Mesendoderm (in vitro differentiated cells): ENCODE measurements around the gene PABPC5. TPM values are rescaled to one million over a fixed set of nuclear protein-coding genes. Genes with fewer than 3 reads are reported as not detected.

Source experiments
- DNase-seq: peaks from one replicate; pipeline ENCODE4 v3.0.0; 2013
- H2AK5ac ChIP-seq: 2 replicates; pipeline ENCODE4 v1.6.1; 2013; ENCODE audit warnings: low read length, inconsistent platforms
- H2BK120ac ChIP-seq: 2 replicates; pipeline ENCODE4 v1.6.1; 2013; ENCODE audit warnings: low read depth, mild to moderate bottlenecking, low read length, moderate library complexity, mixed read lengths
- H2BK15ac ChIP-seq: replicated peaks from 2 replicates; pipeline ENCODE4 v1.6.1; 2013; ENCODE audit warnings: low read depth, mild to moderate bottlenecking, moderate library complexity
- H2BK5ac ChIP-seq: 2 replicates; pipeline ENCODE4 v1.6.1; 2013; ENCODE audit warnings: low read length, inconsistent platforms
- H3K18ac ChIP-seq: 2 replicates; pipeline ENCODE4 v1.6.1; 2013; ENCODE audit warnings: mild to moderate bottlenecking, low read length, mixed read lengths
- H3K23ac ChIP-seq: one replicate; pipeline ENCODE4 v1.6.1; 2013; ENCODE audit warnings: low read length
- H3K27ac ChIP-seq: 2 replicates; pipeline ENCODE4 v1.5.1; 2013; ENCODE audit warnings: low read depth, mild to moderate bottlenecking, inconsistent platforms, low read length, moderate library complexity
- H3K27me3 ChIP-seq: 2 replicates; pipeline ENCODE4 v1.6.1; 2013; ENCODE audit warnings: low read length, control low read depth, mild to moderate bottlenecking, inconsistent platforms; ENCODE audit not compliant: insufficient read depth, poor library complexity
- H3K36me3 ChIP-seq: 2 replicates; pipeline ENCODE4 v1.6.1; 2013; ENCODE audit warnings: low read length, inconsistent platforms; ENCODE audit not compliant: control insufficient read depth, insufficient read depth
- H3K4ac ChIP-seq: one replicate; pipeline ENCODE4 v1.6.1; 2013; ENCODE audit warnings: low read depth, mild to moderate bottlenecking, low read length, moderate library complexity
- H3K4me1 ChIP-seq: 2 replicates; pipeline ENCODE4 v1.6.1; 2013; ENCODE audit warnings: low read depth, low read length, inconsistent platforms; ENCODE audit not compliant: control insufficient read depth
- H3K4me2 ChIP-seq: 2 replicates; pipeline ENCODE4 v1.6.1; 2013; ENCODE audit warnings: low read length
- H3K4me3 ChIP-seq: 2 replicates; pipeline ENCODE4 v1.5.1; 2013; ENCODE audit warnings: mild to moderate bottlenecking, low read length
- H3K56ac ChIP-seq: one replicate; pipeline ENCODE4 v1.6.1; 2013; ENCODE audit warnings: low read length
- H3K79me1 ChIP-seq: 2 replicates; pipeline ENCODE4 v1.6.1; 2013; ENCODE audit warnings: low read length, inconsistent platforms
- H3K79me2 ChIP-seq: 2 replicates; pipeline ENCODE4 v1.6.1; 2013; ENCODE audit warnings: mild to moderate bottlenecking, low read length; ENCODE audit not compliant: control insufficient read depth, insufficient read depth
- H3K9ac ChIP-seq: 2 replicates; pipeline ENCODE4 v1.6.1; 2013; ENCODE audit warnings: low read length, inconsistent platforms
- H4K5ac ChIP-seq: one replicate; pipeline ENCODE4 v1.6.1; 2013; ENCODE audit warnings: low read length
- H4K8ac ChIP-seq: one replicate; pipeline ENCODE4 v1.6.1; 2013; ENCODE audit warnings: low read depth, mild to moderate bottlenecking, control low read depth, low read length, moderate library complexity
- WGBS: extraction: QIAGEN DNeasy Blood & Tissue Kit; methylation state at CpG from one replicate; pipeline ENCODE4 v1.1.7; 2013; ENCODE audit warnings: low lambda C conversion rate, missing lambda C conversion rate; ENCODE audit not compliant: insufficient coverage; ENCODE audit errors: extremely low coverage; 5-methylcytosine and 5-hydroxymethylcytosine counted together
- polyA plus RNA-seq, 2 experiments: library from polyadenylated mRNA; stranded (reverse); fragments of 200-250 nt; gene quantifications; one replicate each; pipeline ENCODE4 v1.2.3, GENCODE V29; 2013
- small RNA-seq: library from polyadenylated mRNA; stranded (forward); fragments of <200 nt; extraction: miRNeasy Mini kit (QIAGEN cat#:217004); gene quantifications from one replicate; pipeline ENCODE3, GENCODE V24; 2013; ENCODE audit not compliant: insufficient read depth

PABPC5 gene
- polyA plus RNA-seq (2013, experiment 1 of 2): 0.76 TPM
- polyA plus RNA-seq (2013, experiment 2 of 2): 0.67 TPM

DNA sequence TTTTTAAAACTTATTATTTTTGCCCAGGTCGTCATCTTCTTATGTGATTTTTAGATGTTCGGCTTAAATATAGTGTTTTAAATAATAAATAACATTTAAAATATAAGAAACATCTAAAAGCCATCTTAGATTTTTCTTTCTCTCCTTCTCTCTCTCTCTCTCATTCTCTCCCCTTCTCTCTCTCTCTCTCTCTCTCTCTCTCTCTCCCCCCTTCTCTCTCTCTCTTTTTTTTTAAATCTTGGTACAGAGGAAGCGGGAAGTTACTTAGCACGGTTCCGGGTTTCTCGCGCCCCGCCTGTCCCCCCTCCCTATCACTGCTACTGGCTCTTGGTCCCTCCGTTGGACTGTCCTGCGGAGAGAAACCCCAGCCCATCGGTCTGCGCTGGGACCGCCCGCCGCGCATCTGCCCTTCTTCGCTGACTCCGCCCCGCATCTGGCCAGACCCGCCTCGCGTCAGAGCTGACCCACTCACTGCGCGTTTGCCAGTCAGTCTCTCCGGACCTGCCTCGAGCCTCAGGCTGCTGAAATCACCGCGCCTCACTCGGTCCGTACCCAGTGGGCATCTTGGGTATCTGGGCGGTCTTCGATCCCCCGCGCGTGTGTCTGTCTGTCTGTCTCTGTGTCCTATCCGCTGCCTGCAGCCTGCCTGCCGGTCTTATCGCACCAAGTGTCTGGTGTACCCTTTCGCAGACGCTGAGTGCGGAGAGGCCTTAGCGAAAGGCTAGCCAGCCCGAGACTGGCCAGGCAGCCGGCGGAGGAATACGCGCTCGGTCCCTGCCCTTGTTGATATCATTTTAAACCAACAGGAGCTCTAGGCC lies at the start of gene PABPC5:
Gene PABPC5, plus strand, starts transcription at position 489 of the 818 bp plus-strand sequence. CDS start 739 bp downstream, outside the sequence.
- WGBS: no CpG with 5 or more reads among the region's 48 CpGs
- peak; percentile 83 for DNase-seq
- H2AK5ac ChIP-seq: no peak within 1 kb of the TSS
- no peak within 1 kb of the TSS for H2BK15ac ChIP-seq
- H4K8ac ChIP-seq: no peak within 1 kb of the TSS
- no peak within 1 kb of the TSS for H4K5ac ChIP-seq
- H2BK120ac ChIP-seq: no peak within 1 kb of the TSS
- H3K4me2 ChIP-seq: peak within 1 kb of the TSS; percentile 29
- no peak within 1 kb of the TSS for H3K23ac ChIP-seq
- H3K27me3 ChIP-seq: no peaks in the 10 kb centered on the region
- peak within 1 kb of the TSS; percentile 76 for H3K56ac ChIP-seq
- H3K79me1 ChIP-seq: no peaks in the 10 kb centered on the region
- H3K27ac ChIP-seq: no peak within 1 kb of the TSS
- peak within 1 kb of the TSS; percentile 46 for H3K4me3 ChIP-seq
- no peaks in the 10 kb centered on the region for H3K36me3 ChIP-seq
- H3K79me2 ChIP-seq: no peaks in the 10 kb centered on the region
- H3K4me1 ChIP-seq: no peaks in the 10 kb centered on the region
- peak within 1 kb of the TSS; percentile 59 for H3K9ac ChIP-seq
- H3K18ac ChIP-seq: no peak within 1 kb of the TSS
- H2BK5ac ChIP-seq: no peak within 1 kb of the TSS
- no peak within 1 kb of the TSS for H3K4ac ChIP-seq

DNA sequence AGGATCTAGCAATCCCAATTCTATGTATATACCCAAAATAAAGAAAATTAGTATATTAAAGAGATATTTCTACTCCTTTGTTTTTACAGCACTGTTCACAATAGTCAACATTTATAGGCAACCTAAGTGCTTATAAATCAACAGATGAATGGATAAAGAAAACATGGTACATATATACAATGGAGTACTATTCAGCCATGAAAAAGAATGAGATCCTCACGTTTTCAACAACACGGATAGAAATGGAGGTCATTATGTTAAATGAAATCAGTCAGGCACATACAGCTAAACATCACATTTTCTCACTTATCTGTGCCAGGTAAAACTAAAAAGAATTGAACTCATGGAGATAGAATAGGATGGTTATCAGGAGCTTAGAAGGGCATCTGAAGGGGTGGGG lies 45.6 kb upstream of the PABPC5 start:
- no peak overlapping the region for H2BK15ac ChIP-seq
- H3K9ac ChIP-seq: no peak overlapping the region
- no peaks in the 10 kb centered on the region for H3K36me3 ChIP-seq
- no peaks in the 10 kb centered on the region for H3K27me3 ChIP-seq
- no peak for DNase-seq
- H2BK5ac ChIP-seq: no peak overlapping the region
- H3K4ac ChIP-seq: no peak overlapping the region
- H3K4me2 ChIP-seq: no peak overlapping the region
- H3K18ac ChIP-seq: no peak overlapping the region
- H4K8ac ChIP-seq: no peak overlapping the region
- no peak overlapping the region for H4K5ac ChIP-seq
- H3K4me1 ChIP-seq: no peaks in the 10 kb centered on the region
- H3K23ac ChIP-seq: no peak overlapping the region
- no peak overlapping the region for H3K4me3 ChIP-seq
- H2AK5ac ChIP-seq: no peak overlapping the region
- no peak overlapping the region for H3K27ac ChIP-seq
- no peak overlapping the region for H2BK120ac ChIP-seq
- no peak overlapping the region for H3K56ac ChIP-seq
- no CpG with 5 or more reads among the region's 2 CpGs for whole genome bisulfite sequencing
- H3K79me1 ChIP-seq: no peaks in the 10 kb centered on the region
- H3K79me2 ChIP-seq: no peaks in the 10 kb centered on the region

GRCh38 chrX:91414713-91415112 lies 19.9 kb upstream of the PABPC5 start:
- Histone ChIP-seq H3K4me3 (no peak overlapping the region), H4K5ac (no peak overlapping the region), H2BK5ac (no peak overlapping the region), H3K9ac (no peak overlapping the region), H3K27ac (no peak overlapping the region), H3K79me1 (no peaks in the 10 kb centered on the region), H3K27me3 (no peaks in the 10 kb centered on the region), H4K8ac (no peak overlapping the region), H3K4me2 (no peak overlapping the region), H3K36me3 (no peaks in the 10 kb centered on the region), H3K56ac (no peak overlapping the region), H3K79me2 (no peaks in the 10 kb centered on the region), H2BK15ac (no peak overlapping the region), H3K18ac (no peak overlapping the region), H2BK120ac (no peak overlapping the region), H3K4ac (no peak overlapping the region), H3K4me1 (no peaks in the 10 kb centered on the region), H2AK5ac (no peak overlapping the region), H3K23ac (no peak overlapping the region)
- WGBS: no CpG with 5 or more reads among the region's 6 CpGs
- DNase-seq: peak; percentile 8

DNA sequence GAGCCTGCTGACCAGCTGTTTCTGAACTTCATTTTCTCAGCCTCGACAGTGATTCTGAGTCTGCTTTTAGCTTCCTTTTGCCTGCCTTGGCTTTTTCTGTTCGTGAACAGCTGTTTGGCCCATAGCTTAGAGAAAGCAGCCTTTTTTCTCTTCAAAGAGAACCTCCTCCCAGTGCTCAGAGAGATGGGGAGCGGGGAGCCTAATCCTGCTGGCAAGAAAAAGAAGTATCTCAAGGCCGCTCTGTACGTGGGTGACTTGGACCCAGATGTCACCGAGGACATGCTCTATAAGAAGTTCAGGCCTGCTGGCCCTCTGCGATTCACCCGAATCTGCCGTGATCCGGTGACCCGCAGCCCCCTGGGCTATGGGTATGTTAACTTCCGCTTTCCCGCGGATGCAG lies 756 bp downstream of the PABPC5 start:
- H2BK5ac ChIP-seq: no peak overlapping the region
- H2BK120ac ChIP-seq: no peak overlapping the region
- no peak overlapping the region for H3K56ac ChIP-seq
- H3K9ac ChIP-seq: peak overlapping the region; percentile 59
- no peak overlapping the region for H3K4ac ChIP-seq
- no peak overlapping the region for H3K18ac ChIP-seq
- no peaks in the 10 kb centered on the region for H3K27me3 ChIP-seq
- H3K79me2 ChIP-seq: no peaks in the 10 kb centered on the region
- H2AK5ac ChIP-seq: no peak overlapping the region
- H3K27ac ChIP-seq: no peak overlapping the region
- no peaks in the 10 kb centered on the region for H3K79me1 ChIP-seq
- no peak overlapping the region for H3K4me2 ChIP-seq
- H2BK15ac ChIP-seq: no peak overlapping the region
- peak; percentile 1 for DNase-seq
- no peak overlapping the region for H4K5ac ChIP-seq
- no peak overlapping the region for H3K4me3 ChIP-seq
- no peak overlapping the region for H4K8ac ChIP-seq
- no CpG with 5 or more reads among the region's 14 CpGs for WGBS
- H3K23ac ChIP-seq: no peak overlapping the region
- H3K36me3 ChIP-seq: no peaks in the 10 kb centered on the region
- H3K4me1 ChIP-seq: no peaks in the 10 kb centered on the region

Small RNAs within 50 kb of the gene (small RNA-seq; reads per million reads assigned to genes)
- not detected for gene AL662874.1
